T-cell (primary cell): ENCODE data around the gene CASTOR1. TPM values are rescaled to one million over a fixed set of nuclear protein-coding genes. Genes with fewer than 3 reads are reported as not detected.
A peak's percentile ranks its signal among the peaks of the same experiment; 100 is the strongest.

Source experiments
- ATAC-seq, 4 experiments: fragments of 200-7000 bp in 3 of 4; fragments of 150-1000 bp in 1 of 4; cut with Tn5 transposase; replicated peaks in 1 of 4; 1 replicate in 3 of 4; 2 replicates in 1 of 4; pipeline ENCODE4 v1.10.0; 2021; ENCODE audit warnings: moderate library complexity in 3 of 4, mild to moderate bottlenecking in 2 of 4, moderate number of reproducible peaks in 1 of 4
- CTCF ChIA-PET, 2 donors: fragments of 300-600 bp; sonication (Branson Sonifier 250); formaldehyde crosslinking; loops; one replicate each; lab custom pipeline; 2022; ENCODE audit warnings: antibody characterized with exemption in 2 of 2; lab: Charles Lee
- POLR2A ChIA-PET, 2 donors: fragments of 300-600 bp; sonication (Branson Sonifier 250); formaldehyde crosslinking; loops; one replicate each; lab custom pipeline; 2022; ENCODE audit warnings: antibody characterized with exemption in 2 of 2; lab: Charles Lee
- DNase-seq, 35 experiments: peaks; one replicate each; pipeline versions ENCODE4 v3.0.0 to v3.0.0-alpha.2; 2013 to 2023
- H3K27ac ChIP-seq: one replicate; pipeline ENCODE4 v1.5.1; 2013; ENCODE audit warnings: low read length
- H3K27me3 ChIP-seq, 2 experiments: replicated peaks in 1 of 2; 1 replicate in 1 of 2; 2 replicates in 1 of 2; pipeline versions ENCODE4 v1.6.1 to v1.7.0; 2013; ENCODE audit warnings: low read length in 1 of 2, mixed read lengths in 1 of 2; ENCODE audit not compliant: control insufficient read depth in 2 of 2, insufficient read depth in 2 of 2; ENCODE audit errors: extremely low read depth in 1 of 2
- H3K36me3 ChIP-seq, 2 donors: 1 replicate in 1 of 2; 2 replicates in 1 of 2; pipeline versions ENCODE4 v1.6.1 to v1.7.0; 2013; ENCODE audit warnings: low read length in 1 of 2; ENCODE audit not compliant: control insufficient read depth in 2 of 2, insufficient read depth in 1 of 2; ENCODE audit errors: extremely low read depth in 1 of 2
- H3K4me1 ChIP-seq, 2 experiments: 1 replicate in 1 of 2; 2 replicates in 1 of 2; pipeline versions ENCODE4 v1.6.1 to v1.7.0; 2013; ENCODE audit warnings: low read length in 2 of 2, mixed read lengths in 1 of 2; ENCODE audit not compliant: insufficient read depth in 2 of 2, control insufficient read depth in 1 of 2; ENCODE audit errors: extremely low read depth in 1 of 2
- H3K4me3 ChIP-seq, 2 donors: 1 replicate in 1 of 2; 2 replicates in 1 of 2; pipeline versions ENCODE4 v1.5.1 to v1.7.0; 2013; ENCODE audit warnings: mild to moderate bottlenecking in 2 of 2, low read length in 1 of 2, moderate library complexity in 1 of 2; ENCODE audit not compliant: control insufficient read depth in 1 of 2; ENCODE audit errors: extremely low read depth in 1 of 2
- H3K9me3 ChIP-seq: 2 replicates; pipeline ENCODE4 v1.7.0; 2013
- H3K27ac Mint-ChIP-seq, 2 donors: one replicate each; pipeline ENCODE4 v1.8.0; 2020 to 2021; ENCODE audit warnings: mild to moderate bottlenecking in 2 of 2, mixed read lengths in 2 of 2
- H3K27me3 Mint-ChIP-seq, 2 donors: one replicate each; pipeline ENCODE4 v1.8.0; 2021 to 2022; ENCODE audit warnings: mixed read lengths in 2 of 2
- H3K36me3 Mint-ChIP-seq: one replicate; pipeline ENCODE4 v1.8.0; 2021; ENCODE audit warnings: mixed read lengths
- H3K4me1 Mint-ChIP-seq, 3 donors: one replicate each; pipeline ENCODE4 v1.8.0; 2020 to 2022; ENCODE audit warnings: mixed read lengths in 3 of 3, mild to moderate bottlenecking in 1 of 3
- H3K4me3 Mint-ChIP-seq, 3 donors: one replicate each; pipeline ENCODE4 v1.8.0; 2020 to 2022; ENCODE audit warnings: mild to moderate bottlenecking in 3 of 3, mixed read lengths in 3 of 3, moderate library complexity in 3 of 3
- H3K9me3 Mint-ChIP-seq, 3 donors: one replicate each; pipeline ENCODE4 v1.8.0; 2020 to 2022; ENCODE audit warnings: mixed read lengths in 3 of 3
- WGBS: methylation state at CpG from one replicate; pipeline ENCODE4 v1.1.5; 2013; ENCODE audit warnings: missing lambda C conversion rate; ENCODE audit not compliant: insufficient coverage; 5-methylcytosine and 5-hydroxymethylcytosine counted together
- total RNA-seq, 35 experiments: library from RNA in 6 of 35; stranded (reverse) in 6 of 35; fragments of 120-200 nt in 1 of 35; gene quantifications; one replicate each; pipeline versions ENCODE4 v1.2.1 to v1.2.4 and lab custom pipeline; 2013 to 2026

Gene CASTOR1
- total RNA-seq, 5 donors from 2014 or later (not counting 1 experiment from before 2014, with no cell fraction given), result 12.8 to 21.9 (median 16.1) TPM

DNA sequence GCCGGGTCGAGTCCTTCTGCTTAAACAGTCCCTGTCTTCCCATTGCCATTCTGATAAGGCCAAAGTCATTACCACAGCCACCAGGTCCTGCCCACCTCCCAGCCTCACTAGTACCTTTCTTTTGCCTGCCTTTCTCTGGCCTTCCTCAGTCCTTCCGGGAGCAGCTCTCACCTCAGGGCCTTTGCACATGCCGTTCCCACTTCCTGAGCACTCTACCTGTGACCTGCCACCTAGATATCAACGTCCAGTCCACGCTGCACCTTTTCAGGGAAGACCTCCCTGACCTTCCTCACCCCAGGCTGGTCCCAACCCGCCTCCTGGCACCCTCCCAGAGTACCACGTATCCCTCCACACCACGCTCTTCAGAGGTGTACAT lies 14.9 kb downstream of the CASTOR1 start:
- no peak overlapping the region for H3K27ac ChIP-seq
- CTCF ChIA-PET, result no interaction called here
- peaks cover 27 to 54% (median 45%) of the 10 kb centered on the region in 3 donors for H3K4me1 Mint-ChIP-seq
- H3K27ac Mint-ChIP-seq, result peak overlapping the region in 1 of 2 donors; percentile 17
- peaks cover 0 to 8% of the 10 kb centered on the region in 2 donors for H3K36me3 ChIP-seq
- ATAC-seq (no peak), DNase-seq (no peak)
- H3K36me3 Mint-ChIP-seq, result peaks cover 4% of the 10 kb centered on the region
- WGBS, result 86% methylated on average over 6 of the region's 9 CpGs
- H3K9me3 Mint-ChIP-seq, result no peaks in the 10 kb centered on the region
- H3K27me3 Mint-ChIP-seq, result no peaks in the 10 kb centered on the region
- H3K9me3 ChIP-seq, result no peaks in the 10 kb centered on the region
- peaks cover 0 to 17% of the 10 kb centered on the region in 2 experiments for H3K4me1 ChIP-seq
- H3K4me3 ChIP-seq, result no peak overlapping the region
- no peak overlapping the region for H3K4me3 Mint-ChIP-seq
- H3K27me3 ChIP-seq, result peaks cover 0 to 18% of the 10 kb centered on the region in 2 experiments
- POLR2A ChIA-PET, result interaction anchor here in 1 of 2 donors (0.7 kb wide), 1 partner anchor 964 kb away, joined by 5 read pairs; no protein-coding TSS in a partner anchor

- no peak for DNase-seq
- Mint-ChIP-seq H3K9me3 (no peaks in the 10 kb centered on the region), H3K36me3 (peaks cover 4% of the 10 kb centered on the region), H3K27me3 (no peaks in the 10 kb centered on the region), H3K4me3 (no peak overlapping the region), H3K27ac (peak overlapping the region; percentile 70 to 84), H3K4me1 (peaks cover 23 to 50% (median 41%) of the 10 kb centered on the region in 3 donors)
- Histone ChIP-seq H3K27ac (no peak overlapping the region), H3K4me3 (no peak overlapping the region), H3K27me3 (peaks cover 0 to 18% of the 10 kb centered on the region in 2 experiments), H3K36me3 (peaks cover 0 to 9% of the 10 kb centered on the region in 2 donors), H3K4me1 (peaks cover 0 to 15% of the 10 kb centered on the region in 2 experiments), H3K9me3 (no peaks in the 10 kb centered on the region)
- no peak for ATAC-seq
- ChIA-PET POLR2A (no interaction called here), CTCF (no interaction called here)
- WGBS, result 85% methylated on average over 3 of the region's 10 CpGs
These were observed 15.4 kb downstream of the CASTOR1 start for GRCh38 chr22:30273711-30274436.

DNA sequence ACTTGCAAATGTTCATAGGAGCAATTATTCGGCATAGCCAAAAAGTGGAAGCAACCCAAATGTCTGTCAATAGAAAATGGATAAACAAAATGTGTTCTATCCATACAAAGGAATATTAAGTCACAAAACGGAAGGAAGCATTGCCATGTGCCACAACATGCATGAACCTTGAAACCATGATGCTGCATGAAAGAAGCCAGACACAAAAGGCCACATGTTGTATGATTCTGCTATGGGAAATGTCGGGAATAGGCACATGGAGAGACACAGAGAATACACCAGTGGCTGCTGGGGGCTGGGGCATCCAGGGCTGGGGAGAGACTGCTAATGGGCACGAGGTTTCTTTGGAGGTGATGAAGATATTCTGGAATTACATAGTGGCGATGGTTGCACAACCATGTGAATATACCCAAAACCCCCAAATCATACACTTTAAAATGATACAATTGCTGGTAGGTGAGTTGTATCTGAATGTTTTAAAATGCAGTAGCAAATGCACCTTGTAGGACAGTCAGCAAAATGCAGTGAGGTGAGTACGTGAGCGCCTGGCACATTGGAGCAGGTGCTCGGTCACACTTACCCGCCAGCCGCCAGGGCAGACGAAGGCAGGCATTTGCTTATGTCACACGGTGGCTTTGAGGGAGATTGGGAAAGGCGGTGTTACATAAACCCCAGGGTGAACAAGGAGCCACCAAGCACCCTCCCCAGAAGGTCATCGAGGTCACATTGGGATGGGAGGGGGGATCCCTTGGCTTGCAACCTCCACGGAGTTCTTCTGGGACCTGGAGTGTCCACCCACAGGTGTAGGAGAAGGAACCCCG lies 16.3 kb downstream of the CASTOR1 start:
- CTCF ChIA-PET, result no interaction called here
- peak overlapping the region; percentile 18 to 25 for H3K27ac Mint-ChIP-seq
- no peaks in the 10 kb centered on the region for H3K27me3 Mint-ChIP-seq

GRCh38 chr22:30270832-30271231 lies 18.5 kb downstream of the CASTOR1 start:
- Histone ChIP-seq H3K27me3 (peaks cover 0 to 3% of the 10 kb centered on the region in 2 experiments), H3K9me3 (no peaks in the 10 kb centered on the region), H3K27ac (no peak overlapping the region), H3K4me1 (peaks cover 7 to 34% of the 10 kb centered on the region in 2 experiments), H3K36me3 (peaks cover 5 to 11% of the 10 kb centered on the region in 2 donors), H3K4me3 (no peak overlapping the region)
- POLR2A ChIA-PET, result no interaction called here
- Mint-ChIP-seq H3K27ac (no peak overlapping the region), H3K4me3 (no peak overlapping the region), H3K9me3 (no peaks in the 10 kb centered on the region), H3K27me3 (no peaks in the 10 kb centered on the region), H3K4me1 (peaks cover 34 to 58% (median 50%) of the 10 kb centered on the region in 3 donors), H3K36me3 (peaks cover 4% of the 10 kb centered on the region)
- WGBS, result 86% methylated on average over 14 of the region's 16 CpGs
- CTCF ChIA-PET, result interaction anchor here (0.5 to 0.6 kb wide), 2 partner anchors 13 to 169 kb away, joined by 4 to 5 read pairs; no protein-coding TSS in a partner anchor
- DNase-seq (peak in 9 of 35 experiments; percentile 23 to 61 (median 33)), ATAC-seq (no peak)

More for the DNA sequence above, 16.3 kb downstream of the CASTOR1 start:
- DNase-seq, result peak in 1 of 35 experiments; percentile 31
- Histone ChIP-seq H3K27ac (no peak overlapping the region), H3K36me3 (peaks cover 4 to 11% of the 10 kb centered on the region in 2 donors), H3K27me3 (peaks cover 0 to 16% of the 10 kb centered on the region in 2 experiments), H3K4me3 (no peak overlapping the region), H3K4me1 (peaks cover 2 to 21% of the 10 kb centered on the region in 2 experiments), H3K9me3 (no peaks in the 10 kb centered on the region)
- Mint-ChIP-seq H3K9me3 (no peaks in the 10 kb centered on the region), H3K36me3 (peaks cover 4% of the 10 kb centered on the region), H3K4me3 (no peak overlapping the region), H3K4me1 (peaks cover 29 to 52% (median 45%) of the 10 kb centered on the region in 3 donors)
- 100% methylated on average over 1 of the region's 16 CpGs for WGBS
- no peak for ATAC-seq
- POLR2A ChIA-PET, result no interaction called here

- peaks cover 7 to 52% of the 10 kb centered on the region in 2 experiments for H3K4me1 ChIP-seq
- Mint-ChIP-seq H3K9me3 (no peaks in the 10 kb centered on the region), H3K27ac (peak overlapping the region; percentile 94 to 96), H3K4me3 (peak overlapping the region; percentile 25 to 86 (median 67)), H3K27me3 (no peaks in the 10 kb centered on the region), H3K36me3 (peaks cover 4% of the 10 kb centered on the region), H3K4me1 (peaks cover 36 to 47% (median 46%) of the 10 kb centered on the region in 3 donors)
- ATAC-seq (no peak), DNase-seq (no peak)
- ChIA-PET POLR2A (no interaction called here), CTCF (interaction anchor here in 1 of 2 donors (0.6 kb wide), 1 partner anchor 687 kb away, joined by 5 read pairs; no protein-coding TSS in a partner anchor)
- no peak overlapping the region for H3K4me3 ChIP-seq
- H3K9me3 ChIP-seq, result no peaks in the 10 kb centered on the region
- peaks cover 5 to 19% of the 10 kb centered on the region in 2 donors for H3K36me3 ChIP-seq
- 78% methylated on average over 8 of the region's 8 CpGs for WGBS
- H3K27me3 ChIP-seq, result no peaks in the 10 kb centered on the region
- H3K27ac ChIP-seq, result peak overlapping the region; percentile 100
These were observed 21.0 kb downstream of the CASTOR1 start for GRCh38 chr22:30268331-30268730.
